GM23338 (cell line): Measurements from ENCODE around the gene CCDC3. TPM values are rescaled to one million over a fixed set of nuclear protein-coding genes. Genes with fewer than 3 reads are reported as not detected.

Experiments used
- ATAC-seq: fragments of 200-7000 bp; cut with Tn5 transposase; 3 replicates; pipeline ENCODE4 v1.9.1; 2020
- DNase-seq: peaks from one replicate; pipeline ENCODE4 v3.0.0-alpha.2; 2015; ENCODE audit warnings: low spot score
- H2AFZ ChIP-seq: fragments of 200-600 bp; sonication (generic); 2 replicates; pipeline ENCODE4 v1.8.0; 2016; ENCODE audit warnings: antibody characterized with exemption, mild to moderate bottlenecking, moderate library complexity
- H3F3A ChIP-seq: fragments of 200-600 bp; sonication (generic); replicated peaks from 2 replicates; pipeline ENCODE4 v1.8.0; 2017; ENCODE audit warnings: antibody characterized with exemption, mixed run types, low read depth
- H3K27ac ChIP-seq: fragments of 200-600 bp; sonication (generic); 2 replicates; pipeline ENCODE4 v1.6.1; 2016; ENCODE audit warnings: low read depth
- H3K27me3 ChIP-seq: fragments of 200-600 bp; sonication (generic); 2 replicates; pipeline ENCODE4 v1.8.0; 2016; ENCODE audit warnings: mild to moderate bottlenecking, mixed run types, moderate library complexity; ENCODE audit not compliant: insufficient read depth
- H3K36me3 ChIP-seq: fragments of 200-600 bp; sonication (generic); 2 replicates; pipeline ENCODE4 v1.8.0; 2016; ENCODE audit warnings: mild to moderate bottlenecking; ENCODE audit not compliant: insufficient read depth
- H3K4me1 ChIP-seq: fragments of 200-600 bp; sonication (generic); 2 replicates; pipeline ENCODE4 v1.8.0; 2016; ENCODE audit warnings: mild to moderate bottlenecking, moderate library complexity; ENCODE audit not compliant: insufficient read depth
- H3K4me2 ChIP-seq: fragments of 200-600 bp; sonication (generic); 2 replicates; pipeline ENCODE4 v1.7.1; 2017; ENCODE audit warnings: mixed run types
- H3K4me3 ChIP-seq: fragments of 200-600 bp; sonication (generic); 2 replicates; pipeline ENCODE4 v1.6.1; 2016; ENCODE audit warnings: mixed run types
- H3K79me2 ChIP-seq: fragments of 200-600 bp; sonication (generic); replicated peaks from 2 replicates; pipeline ENCODE4 v1.8.0; 2017; ENCODE audit warnings: mild to moderate bottlenecking; ENCODE audit not compliant: insufficient read depth
- H3K9me2 ChIP-seq: fragments of 200-600 bp; sonication (generic); 2 replicates; pipeline ENCODE4 v1.8.0; 2017; ENCODE audit not compliant: insufficient read depth
- H4K20me1 ChIP-seq: fragments of 200-600 bp; sonication (generic); replicated peaks from 2 replicates; pipeline ENCODE4 v1.8.0; 2017; ENCODE audit warnings: mild to moderate bottlenecking; ENCODE audit not compliant: insufficient read depth
- H3K27ac Mint-ChIP-seq: 2 replicates; pipeline ENCODE4 v1.8.0; 2020; ENCODE audit warnings: inconsistent platforms, mild to moderate bottlenecking, moderate library complexity, mixed read lengths
- H3K27me3 Mint-ChIP-seq: 3 replicates; pipeline ENCODE4 v1.8.0; 2022; ENCODE audit warnings: low read depth, mild to moderate bottlenecking, moderate library complexity, mixed read lengths, inconsistent platforms; ENCODE audit not compliant: insufficient read depth, poor library complexity
- H3K36me3 Mint-ChIP-seq: 3 replicates; pipeline ENCODE4 v1.8.0; 2021; ENCODE audit warnings: low read depth, mild to moderate bottlenecking, inconsistent platforms, moderate library complexity, mixed read lengths
- H3K4me1 Mint-ChIP-seq: 3 replicates; pipeline ENCODE4 v1.8.0; 2020; ENCODE audit warnings: mild to moderate bottlenecking, inconsistent platforms, mixed read lengths
- H3K4me3 Mint-ChIP-seq: 3 replicates; pipeline ENCODE4 v1.8.0; 2021; ENCODE audit warnings: moderate library complexity, mild to moderate bottlenecking, inconsistent platforms, mixed read lengths
- H3K9me3 Mint-ChIP-seq: 3 replicates; pipeline ENCODE4 v1.8.0; 2020; ENCODE audit warnings: moderate library complexity, mild to moderate bottlenecking, inconsistent platforms, mixed read lengths
- CREB1 ChIP-seq: fragments of 250-450 bp; sonication (Bioruptor Pico); IDR thresholded peaks from 2 replicates; pipeline ENCODE4 v1.5.0; 2020; ENCODE audit warnings: low read depth, mild to moderate bottlenecking, moderate library complexity
- EZH2 ChIP-seq: fragments of 200-600 bp; sonication (generic); IDR thresholded peaks from one replicate; pipeline ENCODE4 v1.8.0; 2017; ENCODE audit warnings: antibody characterized with exemption, mild to moderate bottlenecking, low read depth; ENCODE audit not compliant: unreplicated experiment
- EZH2phosphoT487 ChIP-seq: fragments of 200-600 bp; sonication (generic); IDR thresholded peaks from one replicate; pipeline ENCODE4 v1.8.1; 2018; ENCODE audit warnings: antibody characterized with exemption; ENCODE audit not compliant: unreplicated experiment
- JUNB ChIP-seq: IDR thresholded peaks from one replicate; pipeline ENCODE4 v1.6.1; 2016; ENCODE audit warnings: antibody characterized with exemption; ENCODE audit not compliant: unreplicated experiment
- NANOG ChIP-seq: IDR thresholded peaks from 2 replicates; pipeline ENCODE4 v1.6.1; 2016; ENCODE audit warnings: antibody characterized with exemption, borderline replicate concordance
- POLR2AphosphoS5 ChIP-seq: IDR thresholded peaks from 2 replicates; pipeline ENCODE4 v1.6.1; 2016; ENCODE audit warnings: antibody characterized with exemption, low read depth
- STAT1 ChIP-seq: IDR thresholded peaks from one replicate; pipeline ENCODE4 v1.6.1; 2016; ENCODE audit warnings: antibody characterized with exemption; ENCODE audit not compliant: unreplicated experiment
- ZNF114 ChIP-seq: fragments of 250-450 bp; sonication (Bioruptor Pico); IDR thresholded peaks from 2 replicates; pipeline ENCODE4 v1.5.0; 2020; ENCODE audit warnings: mild to moderate bottlenecking, moderate library complexity
- ZNF331 ChIP-seq: fragments of 250-450 bp; sonication (Bioruptor Pico); IDR thresholded peaks from 2 replicates; pipeline ENCODE4 v1.5.0; 2020; ENCODE audit warnings: low read depth, mild to moderate bottlenecking, moderate library complexity
- polyA plus RNA-seq: library from polyadenylated mRNA; unstranded; fragments of >200 nt; fragmentation: Nextera tagmentation; extraction: Ambion mirVana; gene quantifications from 2 replicates; pipeline ENCODE4 v1.2.1, GENCODE V29; 2016
- total RNA-seq: library from RNA; depleted of rRNA; stranded (reverse); fragments of >200 nt; shearing (Covaris generic); gene quantifications from 2 replicates; pipeline ENCODE4 v1.2.3, GENCODE V29; 2014
- TF ChIP-seq, protein P1 (sequence below), 2 experiments: fragments of 200-600 bp in 1 of 2; sonication (generic) in 1 of 2; conservative IDR thresholded peaks; 2 replicates each; pipeline versions ENCODE4 v1.5.1 to v1.6.1; 2016 to 2017; ENCODE audit warnings: antibody characterized with exemption in 2 of 2, low read depth in 2 of 2, mild to moderate bottlenecking in 2 of 2, moderate library complexity in 1 of 2
- TF ChIP-seq, protein P2 (sequence below): IDR thresholded peaks from 2 replicates; pipeline ENCODE4 v1.6.1; 2016; ENCODE audit warnings: antibody characterized with exemption
- TF ChIP-seq, protein P3 (sequence below): IDR thresholded peaks from one replicate; pipeline ENCODE4 v1.6.1; 2018; ENCODE audit warnings: antibody characterized with exemption; ENCODE audit not compliant: unreplicated experiment
- TF ChIP-seq, protein P4 (sequence below): fragments of 250-450 bp; sonication (Bioruptor Pico); IDR thresholded peaks from 2 replicates; pipeline ENCODE4 v1.5.0; 2020; ENCODE audit warnings: mild to moderate bottlenecking, moderate library complexity

CCDC3 gene
- total and polyA plus RNA-seq, 2 experiments from 2014 or later, result 1.4 to 5.2 TPM

DNA sequence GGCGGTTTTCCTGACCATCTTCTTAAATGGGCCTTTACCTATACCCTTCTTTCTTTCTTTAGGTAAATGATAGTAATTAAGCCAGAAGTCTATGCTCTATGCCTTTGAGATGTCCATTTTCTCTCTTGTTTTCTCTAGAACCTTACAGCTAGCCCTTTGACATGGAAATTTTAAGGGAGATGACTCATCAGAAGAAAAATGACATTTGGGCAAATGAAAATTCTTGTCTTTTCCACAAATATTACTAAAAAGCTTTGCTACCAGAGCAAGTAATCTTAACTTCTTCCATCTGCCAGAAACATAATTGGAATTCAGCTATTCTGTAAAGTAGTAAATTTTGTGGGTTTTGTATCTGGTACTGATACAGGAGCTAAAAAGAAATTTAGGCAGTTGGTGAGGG, 59.5 kb downstream of the CCDC3 start:
- Mint-ChIP-seq H3K27ac (no peak overlapping the region), H3K36me3 (peaks cover 15% of the 10 kb centered on the region), H3K4me3 (no peak overlapping the region), H3K27me3 (no peaks in the 10 kb centered on the region), H3K9me3 (peaks cover 16% of the 10 kb centered on the region), H3K4me1 (peaks cover 15% of the 10 kb centered on the region; the same call in 2 of the 3 replicates)
- H2AFZ ChIP-seq, result no peak overlapping the region
- H3K4me3 ChIP-seq, result no peak overlapping the region
- H3K4me2 ChIP-seq, result no peak overlapping the region
- H3K27ac ChIP-seq, result no peak overlapping the region
- H3K79me2 ChIP-seq, result no peaks in the 10 kb centered on the region
- no peak for DNase-seq
- peaks cover 7% of the 10 kb centered on the region; the same call in 1 of the 2 replicates for H3K4me1 ChIP-seq
- no peak for ATAC-seq
- TF ChIP-seq NANOG, result no peak
- no peak for TF ChIP-seq ZNF331 (CRISPR knock-in tag)
- TF ChIP-seq JUNB, result no peak
- TF ChIP-seq POLR2AphosphoS5, result no peak
- no peak for TF ChIP-seq EZH2phosphoT487
- no peak for TF ChIP-seq ZNF114 (CRISPR knock-in tag)
- TF ChIP-seq CREB1 (CRISPR knock-in tag), result no peak
- TF ChIP-seq, protein P1, sequence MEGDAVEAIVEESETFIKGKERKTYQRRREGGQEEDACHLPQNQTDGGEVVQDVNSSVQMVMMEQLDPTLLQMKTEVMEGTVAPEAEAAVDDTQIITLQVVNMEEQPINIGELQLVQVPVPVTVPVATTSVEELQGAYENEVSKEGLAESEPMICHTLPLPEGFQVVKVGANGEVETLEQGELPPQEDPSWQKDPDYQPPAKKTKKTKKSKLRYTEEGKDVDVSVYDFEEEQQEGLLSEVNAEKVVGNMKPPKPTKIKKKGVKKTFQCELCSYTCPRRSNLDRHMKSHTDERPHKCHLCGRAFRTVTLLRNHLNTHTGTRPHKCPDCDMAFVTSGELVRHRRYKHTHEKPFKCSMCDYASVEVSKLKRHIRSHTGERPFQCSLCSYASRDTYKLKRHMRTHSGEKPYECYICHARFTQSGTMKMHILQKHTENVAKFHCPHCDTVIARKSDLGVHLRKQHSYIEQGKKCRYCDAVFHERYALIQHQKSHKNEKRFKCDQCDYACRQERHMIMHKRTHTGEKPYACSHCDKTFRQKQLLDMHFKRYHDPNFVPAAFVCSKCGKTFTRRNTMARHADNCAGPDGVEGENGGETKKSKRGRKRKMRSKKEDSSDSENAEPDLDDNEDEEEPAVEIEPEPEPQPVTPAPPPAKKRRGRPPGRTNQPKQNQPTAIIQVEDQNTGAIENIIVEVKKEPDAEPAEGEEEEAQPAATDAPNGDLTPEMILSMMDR (conservative IDR thresholded peaks at IDR 0.05; ENCODE audit: low read depth in 2 of 2), result no peak
- TF ChIP-seq, protein P2, sequence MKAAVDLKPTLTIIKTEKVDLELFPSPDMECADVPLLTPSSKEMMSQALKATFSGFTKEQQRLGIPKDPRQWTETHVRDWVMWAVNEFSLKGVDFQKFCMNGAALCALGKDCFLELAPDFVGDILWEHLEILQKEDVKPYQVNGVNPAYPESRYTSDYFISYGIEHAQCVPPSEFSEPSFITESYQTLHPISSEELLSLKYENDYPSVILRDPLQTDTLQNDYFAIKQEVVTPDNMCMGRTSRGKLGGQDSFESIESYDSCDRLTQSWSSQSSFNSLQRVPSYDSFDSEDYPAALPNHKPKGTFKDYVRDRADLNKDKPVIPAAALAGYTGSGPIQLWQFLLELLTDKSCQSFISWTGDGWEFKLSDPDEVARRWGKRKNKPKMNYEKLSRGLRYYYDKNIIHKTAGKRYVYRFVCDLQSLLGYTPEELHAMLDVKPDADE, result no peak
- TF ChIP-seq EZH2, result no peak
- no peak for TF ChIP-seq STAT1
- TF ChIP-seq, protein P3, sequence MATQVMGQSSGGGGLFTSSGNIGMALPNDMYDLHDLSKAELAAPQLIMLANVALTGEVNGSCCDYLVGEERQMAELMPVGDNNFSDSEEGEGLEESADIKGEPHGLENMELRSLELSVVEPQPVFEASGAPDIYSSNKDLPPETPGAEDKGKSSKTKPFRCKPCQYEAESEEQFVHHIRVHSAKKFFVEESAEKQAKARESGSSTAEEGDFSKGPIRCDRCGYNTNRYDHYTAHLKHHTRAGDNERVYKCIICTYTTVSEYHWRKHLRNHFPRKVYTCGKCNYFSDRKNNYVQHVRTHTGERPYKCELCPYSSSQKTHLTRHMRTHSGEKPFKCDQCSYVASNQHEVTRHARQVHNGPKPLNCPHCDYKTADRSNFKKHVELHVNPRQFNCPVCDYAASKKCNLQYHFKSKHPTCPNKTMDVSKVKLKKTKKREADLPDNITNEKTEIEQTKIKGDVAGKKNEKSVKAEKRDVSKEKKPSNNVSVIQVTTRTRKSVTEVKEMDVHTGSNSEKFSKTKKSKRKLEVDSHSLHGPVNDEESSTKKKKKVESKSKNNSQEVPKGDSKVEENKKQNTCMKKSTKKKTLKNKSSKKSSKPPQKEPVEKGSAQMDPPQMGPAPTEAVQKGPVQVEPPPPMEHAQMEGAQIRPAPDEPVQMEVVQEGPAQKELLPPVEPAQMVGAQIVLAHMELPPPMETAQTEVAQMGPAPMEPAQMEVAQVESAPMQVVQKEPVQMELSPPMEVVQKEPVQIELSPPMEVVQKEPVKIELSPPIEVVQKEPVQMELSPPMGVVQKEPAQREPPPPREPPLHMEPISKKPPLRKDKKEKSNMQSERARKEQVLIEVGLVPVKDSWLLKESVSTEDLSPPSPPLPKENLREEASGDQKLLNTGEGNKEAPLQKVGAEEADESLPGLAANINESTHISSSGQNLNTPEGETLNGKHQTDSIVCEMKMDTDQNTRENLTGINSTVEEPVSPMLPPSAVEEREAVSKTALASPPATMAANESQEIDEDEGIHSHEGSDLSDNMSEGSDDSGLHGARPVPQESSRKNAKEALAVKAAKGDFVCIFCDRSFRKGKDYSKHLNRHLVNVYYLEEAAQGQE, result no peak
- TF ChIP-seq, protein P4, sequence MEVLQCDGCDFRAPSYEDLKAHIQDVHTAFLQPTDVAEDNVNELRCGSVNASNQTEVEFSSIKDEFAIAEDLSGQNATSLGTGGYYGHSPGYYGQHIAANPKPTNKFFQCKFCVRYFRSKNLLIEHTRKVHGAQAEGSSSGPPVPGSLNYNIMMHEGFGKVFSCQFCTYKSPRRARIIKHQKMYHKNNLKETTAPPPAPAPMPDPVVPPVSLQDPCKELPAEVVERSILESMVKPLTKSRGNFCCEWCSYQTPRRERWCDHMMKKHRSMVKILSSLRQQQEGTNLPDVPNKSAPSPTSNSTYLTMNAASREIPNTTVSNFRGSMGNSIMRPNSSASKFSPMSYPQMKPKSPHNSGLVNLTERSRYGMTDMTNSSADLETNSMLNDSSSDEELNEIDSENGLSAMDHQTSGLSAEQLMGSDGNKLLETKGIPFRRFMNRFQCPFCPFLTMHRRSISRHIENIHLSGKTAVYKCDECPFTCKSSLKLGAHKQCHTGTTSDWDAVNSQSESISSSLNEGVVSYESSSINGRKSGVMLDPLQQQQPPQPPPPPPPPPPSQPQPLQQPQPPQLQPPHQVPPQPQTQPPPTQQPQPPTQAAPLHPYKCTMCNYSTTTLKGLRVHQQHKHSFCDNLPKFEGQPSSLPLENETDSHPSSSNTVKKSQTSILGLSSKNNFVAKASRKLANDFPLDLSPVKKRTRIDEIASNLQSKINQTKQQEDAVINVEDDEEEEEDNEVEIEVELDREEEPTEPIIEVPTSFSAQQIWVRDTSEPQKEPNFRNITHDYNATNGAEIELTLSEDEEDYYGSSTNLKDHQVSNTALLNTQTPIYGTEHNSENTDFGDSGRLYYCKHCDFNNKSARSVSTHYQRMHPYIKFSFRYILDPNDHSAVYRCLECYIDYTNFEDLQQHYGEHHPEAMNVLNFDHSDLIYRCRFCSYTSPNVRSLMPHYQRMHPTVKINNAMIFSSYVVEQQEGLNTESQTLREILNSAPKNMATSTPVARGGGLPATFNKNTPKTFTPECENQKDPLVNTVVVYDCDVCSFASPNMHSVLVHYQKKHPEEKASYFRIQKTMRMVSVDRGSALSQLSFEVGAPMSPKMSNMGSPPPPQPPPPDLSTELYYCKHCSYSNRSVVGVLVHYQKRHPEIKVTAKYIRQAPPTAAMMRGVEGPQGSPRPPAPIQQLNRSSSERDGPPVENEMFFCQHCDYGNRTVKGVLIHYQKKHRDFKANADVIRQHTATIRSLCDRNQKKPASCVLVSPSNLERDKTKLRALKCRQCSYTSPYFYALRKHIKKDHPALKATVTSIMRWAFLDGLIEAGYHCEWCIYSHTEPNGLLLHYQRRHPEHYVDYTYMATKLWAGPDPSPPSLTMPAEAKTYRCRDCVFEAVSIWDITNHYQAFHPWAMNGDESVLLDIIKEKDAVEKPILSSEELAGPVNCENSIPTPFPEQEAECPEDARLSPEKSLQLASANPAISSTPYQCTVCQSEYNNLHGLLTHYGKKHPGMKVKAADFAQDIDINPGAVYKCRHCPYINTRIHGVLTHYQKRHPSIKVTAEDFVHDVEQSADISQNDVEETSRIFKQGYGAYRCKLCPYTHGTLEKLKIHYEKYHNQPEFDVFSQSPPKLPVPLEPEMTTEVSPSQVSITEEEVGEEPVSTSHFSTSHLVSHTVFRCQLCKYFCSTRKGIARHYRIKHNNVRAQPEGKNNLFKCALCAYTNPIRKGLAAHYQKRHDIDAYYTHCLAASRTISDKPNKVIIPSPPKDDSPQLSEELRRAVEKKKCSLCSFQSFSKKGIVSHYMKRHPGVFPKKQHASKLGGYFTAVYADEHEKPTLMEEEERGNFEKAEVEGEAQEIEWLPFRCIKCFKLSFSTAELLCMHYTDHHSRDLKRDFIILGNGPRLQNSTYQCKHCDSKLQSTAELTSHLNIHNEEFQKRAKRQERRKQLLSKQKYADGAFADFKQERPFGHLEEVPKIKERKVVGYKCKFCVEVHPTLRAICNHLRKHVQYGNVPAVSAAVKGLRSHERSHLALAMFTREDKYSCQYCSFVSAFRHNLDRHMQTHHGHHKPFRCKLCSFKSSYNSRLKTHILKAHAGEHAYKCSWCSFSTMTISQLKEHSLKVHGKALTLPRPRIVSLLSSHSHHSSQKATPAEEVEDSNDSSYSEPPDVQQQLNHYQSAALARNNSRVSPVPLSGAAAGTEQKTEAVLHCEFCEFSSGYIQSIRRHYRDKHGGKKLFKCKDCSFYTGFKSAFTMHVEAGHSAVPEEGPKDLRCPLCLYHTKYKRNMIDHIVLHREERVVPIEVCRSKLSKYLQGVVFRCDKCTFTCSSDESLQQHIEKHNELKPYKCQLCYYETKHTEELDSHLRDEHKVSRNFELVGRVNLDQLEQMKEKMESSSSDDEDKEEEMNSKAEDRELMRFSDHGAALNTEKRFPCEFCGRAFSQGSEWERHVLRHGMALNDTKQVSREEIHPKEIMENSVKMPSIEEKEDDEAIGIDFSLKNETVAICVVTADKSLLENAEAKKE (CRISPR knock-in tag), result no peak
- H3K9me2 ChIP-seq, result peaks cover 30% of the 10 kb centered on the region; the same call in 1 of the 2 replicates
- no peaks in the 10 kb centered on the region; the same call in 1 of the 2 replicates for H3K36me3 ChIP-seq
- no peaks in the 10 kb centered on the region for H3K27me3 ChIP-seq
- H3F3A ChIP-seq, result no peaks in the 10 kb centered on the region
- H4K20me1 ChIP-seq, result no peaks in the 10 kb centered on the region; the same call in 1 of the 2 replicates
